ENCODE results near the gene OTOG. TPM values are rescaled to one million over a fixed set of nuclear protein-coding genes. Genes with fewer than 3 reads are reported as not detected.

The OTOG gene, protein sequence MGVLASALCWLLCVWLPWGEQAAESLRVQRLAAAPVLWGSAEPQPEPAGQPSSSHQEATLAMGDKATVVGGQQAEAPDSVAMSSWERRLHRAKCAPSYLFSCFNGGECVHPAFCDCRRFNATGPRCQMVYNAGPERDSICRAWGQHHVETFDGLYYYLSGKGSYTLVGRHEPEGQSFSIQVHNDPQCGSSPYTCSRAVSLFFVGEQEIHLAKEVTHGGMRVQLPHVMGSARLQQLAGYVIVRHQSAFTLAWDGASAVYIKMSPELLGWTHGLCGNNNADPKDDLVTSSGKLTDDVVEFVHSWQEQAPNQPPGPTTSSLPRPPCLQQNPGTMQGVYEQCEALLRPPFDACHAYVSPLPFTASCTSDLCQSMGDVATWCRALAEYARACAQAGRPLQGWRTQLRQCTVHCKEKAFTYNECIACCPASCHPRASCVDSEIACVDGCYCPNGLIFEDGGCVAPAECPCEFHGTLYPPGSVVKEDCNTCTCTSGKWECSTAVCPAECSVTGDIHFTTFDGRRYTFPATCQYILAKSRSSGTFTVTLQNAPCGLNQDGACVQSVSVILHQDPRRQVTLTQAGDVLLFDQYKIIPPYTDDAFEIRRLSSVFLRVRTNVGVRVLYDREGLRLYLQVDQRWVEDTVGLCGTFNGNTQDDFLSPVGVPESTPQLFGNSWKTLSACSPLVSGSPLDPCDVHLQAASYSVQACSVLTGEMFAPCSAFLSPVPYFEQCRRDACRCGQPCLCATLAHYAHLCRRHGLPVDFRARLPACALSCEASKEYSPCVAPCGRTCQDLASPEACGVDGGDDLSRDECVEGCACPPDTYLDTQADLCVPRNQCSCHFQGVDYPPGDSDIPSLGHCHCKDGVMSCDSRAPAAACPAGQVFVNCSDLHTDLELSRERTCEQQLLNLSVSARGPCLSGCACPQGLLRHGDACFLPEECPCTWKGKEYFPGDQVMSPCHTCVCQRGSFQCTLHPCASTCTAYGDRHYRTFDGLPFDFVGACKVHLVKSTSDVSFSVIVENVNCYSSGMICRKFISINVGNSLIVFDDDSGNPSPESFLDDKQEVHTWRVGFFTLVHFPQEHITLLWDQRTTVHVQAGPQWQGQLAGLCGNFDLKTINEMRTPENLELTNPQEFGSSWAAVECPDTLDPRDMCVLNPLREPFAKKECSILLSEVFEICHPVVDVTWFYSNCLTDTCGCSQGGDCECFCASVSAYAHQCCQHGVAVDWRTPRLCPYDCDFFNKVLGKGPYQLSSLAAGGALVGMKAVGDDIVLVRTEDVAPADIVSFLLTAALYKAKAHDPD (N-terminal part only)
- not detected in 5 replicates for total RNA-seq (2022; extraction: Qiagen RNA extraction)

DNA sequence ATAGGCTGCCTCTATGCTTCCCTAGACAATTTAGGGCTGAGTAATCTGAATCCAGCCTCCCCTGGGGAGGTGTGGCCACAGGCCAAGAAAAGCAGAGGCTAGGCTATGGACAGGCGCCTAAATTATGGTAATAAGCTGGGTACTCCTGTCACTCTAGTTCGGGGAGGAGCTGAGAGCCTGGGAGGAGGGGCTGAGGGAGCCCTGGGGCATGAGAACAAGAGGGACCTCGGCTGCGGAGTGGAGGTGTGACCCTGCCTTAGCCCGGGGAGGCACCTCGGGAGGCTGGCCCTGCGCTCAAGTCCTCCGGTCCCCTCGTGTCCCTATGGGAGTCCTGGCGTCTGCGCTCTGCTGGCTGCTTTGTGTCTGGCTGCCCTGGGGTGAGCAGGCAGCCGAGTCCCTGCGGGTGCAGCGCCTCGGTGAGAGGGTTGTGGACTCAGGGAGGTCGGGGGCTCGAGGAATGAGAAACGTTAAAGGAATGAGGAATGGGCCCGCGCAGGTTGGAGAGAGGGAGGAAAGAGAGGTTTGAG lies at the start of gene OTOG:
Gene OTOG (plus strand): TSS at position 209 of the 527 bp plus-strand sequence. CDS start 114 bp downstream, at position 323.

DNA sequence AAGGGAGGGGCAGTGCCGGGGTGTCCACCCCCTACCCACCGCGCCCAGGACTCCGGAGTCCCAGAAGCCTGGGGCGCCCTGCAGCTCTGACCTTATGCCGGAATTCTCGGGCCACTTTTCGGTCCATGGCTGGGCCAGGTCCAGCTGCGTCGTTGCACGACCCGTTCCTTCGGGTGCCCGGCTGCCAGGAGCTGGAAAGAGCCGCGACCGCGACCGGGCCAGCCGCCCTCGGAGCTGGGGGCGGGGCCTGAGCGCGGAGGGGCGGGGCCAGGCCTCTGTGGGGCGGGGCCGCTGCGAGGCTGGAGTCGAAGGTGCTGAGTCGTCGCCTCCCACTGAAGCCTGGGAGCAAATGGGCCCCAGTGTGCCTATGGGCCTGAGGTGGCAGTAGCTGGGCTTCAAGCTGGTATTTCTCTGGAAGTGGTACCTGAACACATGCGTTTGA lies 2.9 kb upstream of the OTOG start, which contains the start of gene USH1C:
Gene USH1C (minus strand): TSS at position 236 of the 442 bp plus-strand sequence. CDS start 109 bp downstream, at position 127.

Other genes starting within 250 kb of the OTOG start
- 1.8 to 3.0 TPM (median 2.3 TPM) in 5 replicates for gene NCR3LG1, start 195.5 kb upstream of the OTOG start, total RNA-seq (2022; extraction: Qiagen RNA extraction)
- 2.6 to 4.1 TPM (median 3.7 TPM) in 5 replicates for gene KCNJ11, start 158.6 kb upstream of the OTOG start, total RNA-seq (2022; extraction: Qiagen RNA extraction)
- gene ABCC8, start 70.4 kb upstream of the OTOG start, total RNA-seq (2022; extraction: Qiagen RNA extraction): 5.7 to 9.5 TPM (median 7.6 TPM) in 5 replicates
- gene USH1C, start 2.8 kb upstream of the OTOG start, total RNA-seq (2022; extraction: Qiagen RNA extraction): 0.99 to 1.7 TPM (median 1.3 TPM) in 5 replicates
- gene MYOD1, start 172.3 kb downstream of the OTOG start, total RNA-seq (2022; extraction: Qiagen RNA extraction): not detected in 5 replicates
- 0.05 to 0.15 TPM (median 0.10 TPM) in 5 replicates for gene KCNC1, start 187.5 kb downstream of the OTOG start, total RNA-seq (2022; extraction: Qiagen RNA extraction)

Measured in A549 treated with Mapracorat at 1 μM for 4 hours (cell line).